ENCODE data around the gene STUM. TPM values are rescaled to one million over a fixed set of nuclear protein-coding genes. Genes with fewer than 3 reads are reported as not detected.

Gene STUM
- total RNA-seq, 4 donors from 2014 or later: 0.92 to 1.9 (median 1.0) TPM

DNA sequence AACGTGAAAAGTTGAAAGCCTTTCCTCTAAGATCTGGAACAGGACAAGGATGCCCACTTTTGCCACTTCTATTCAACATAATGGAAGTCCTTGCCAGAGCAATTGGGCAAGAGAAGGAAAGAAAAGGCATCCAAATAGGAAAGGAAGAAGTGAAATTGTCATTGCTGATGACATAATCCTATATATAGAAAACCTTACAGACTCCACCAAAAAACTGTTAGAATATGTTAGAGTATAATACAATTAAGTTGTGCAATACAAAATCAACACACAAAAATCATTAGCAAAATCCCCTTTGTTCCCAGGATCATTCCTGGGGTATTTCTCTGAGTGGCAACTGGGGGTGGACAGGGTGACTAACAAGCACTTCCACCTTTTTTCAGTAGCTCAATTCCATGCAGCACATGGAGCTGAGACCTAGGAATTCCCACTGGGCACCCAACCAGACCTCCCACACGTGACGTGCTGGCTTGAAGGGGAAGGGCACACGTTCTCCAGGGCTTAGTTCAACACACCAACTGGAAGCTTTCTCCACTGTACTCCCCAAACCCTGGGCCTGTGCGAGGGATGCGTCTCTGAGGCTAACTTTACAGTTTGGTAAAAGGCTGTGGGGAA lies 9.6 kb downstream of the STUM start:
- H3K4me3 ChIP-seq: no peak overlapping the region
- no peaks in the 10 kb centered on the region for H3K36me3 ChIP-seq
- DNase-seq (no peak), ATAC-seq (no peak)
- H3K27me3 ChIP-seq: no peaks in the 10 kb centered on the region
- H3K9me3 ChIP-seq: no peaks in the 10 kb centered on the region
- H3K4me1 ChIP-seq: no peaks in the 10 kb centered on the region
- H3K27ac ChIP-seq: no peak overlapping the region
- in situ Hi-C loops (cut with MboI; ENCODE audit: low sequenced_read_pairs in 4 of 4): no loop called here
- no peak for TF ChIP-seq POLR2A (IDR thresholded peaks at IDR 0.05)
- TF ChIP-seq, protein P1, sequence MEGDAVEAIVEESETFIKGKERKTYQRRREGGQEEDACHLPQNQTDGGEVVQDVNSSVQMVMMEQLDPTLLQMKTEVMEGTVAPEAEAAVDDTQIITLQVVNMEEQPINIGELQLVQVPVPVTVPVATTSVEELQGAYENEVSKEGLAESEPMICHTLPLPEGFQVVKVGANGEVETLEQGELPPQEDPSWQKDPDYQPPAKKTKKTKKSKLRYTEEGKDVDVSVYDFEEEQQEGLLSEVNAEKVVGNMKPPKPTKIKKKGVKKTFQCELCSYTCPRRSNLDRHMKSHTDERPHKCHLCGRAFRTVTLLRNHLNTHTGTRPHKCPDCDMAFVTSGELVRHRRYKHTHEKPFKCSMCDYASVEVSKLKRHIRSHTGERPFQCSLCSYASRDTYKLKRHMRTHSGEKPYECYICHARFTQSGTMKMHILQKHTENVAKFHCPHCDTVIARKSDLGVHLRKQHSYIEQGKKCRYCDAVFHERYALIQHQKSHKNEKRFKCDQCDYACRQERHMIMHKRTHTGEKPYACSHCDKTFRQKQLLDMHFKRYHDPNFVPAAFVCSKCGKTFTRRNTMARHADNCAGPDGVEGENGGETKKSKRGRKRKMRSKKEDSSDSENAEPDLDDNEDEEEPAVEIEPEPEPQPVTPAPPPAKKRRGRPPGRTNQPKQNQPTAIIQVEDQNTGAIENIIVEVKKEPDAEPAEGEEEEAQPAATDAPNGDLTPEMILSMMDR (IDR thresholded peaks at IDR 0.05 in 4 of 5, conservative IDR thresholded peaks at IDR 0.05 in 1 of 5): no peak
- intact Hi-C loops (cut with DNase I; ENCODE audit: low total_unique reads): no loop called here

DNA sequence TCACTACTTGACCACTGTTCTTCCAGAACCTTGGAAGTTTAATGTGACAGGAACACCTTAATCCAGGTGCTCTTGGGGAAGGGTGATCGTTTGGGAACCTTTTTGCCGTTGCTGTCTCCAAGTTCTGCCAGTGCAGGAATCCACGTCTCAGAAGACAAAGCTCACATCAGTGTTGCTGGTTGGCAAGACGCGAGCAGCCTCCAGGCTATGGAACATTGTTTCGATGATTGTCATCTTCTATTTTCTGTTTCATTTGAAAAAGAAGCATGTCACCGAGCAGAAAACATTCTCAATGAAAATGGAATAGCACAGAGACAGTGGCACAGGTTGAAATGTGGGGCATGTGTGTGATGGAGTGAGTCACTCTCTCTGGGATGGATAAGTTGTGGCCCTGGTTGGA lies 11.7 kb downstream of the STUM start:
- no peak for ATAC-seq
- no peaks in the 10 kb centered on the region for H3K36me3 ChIP-seq

DNA sequence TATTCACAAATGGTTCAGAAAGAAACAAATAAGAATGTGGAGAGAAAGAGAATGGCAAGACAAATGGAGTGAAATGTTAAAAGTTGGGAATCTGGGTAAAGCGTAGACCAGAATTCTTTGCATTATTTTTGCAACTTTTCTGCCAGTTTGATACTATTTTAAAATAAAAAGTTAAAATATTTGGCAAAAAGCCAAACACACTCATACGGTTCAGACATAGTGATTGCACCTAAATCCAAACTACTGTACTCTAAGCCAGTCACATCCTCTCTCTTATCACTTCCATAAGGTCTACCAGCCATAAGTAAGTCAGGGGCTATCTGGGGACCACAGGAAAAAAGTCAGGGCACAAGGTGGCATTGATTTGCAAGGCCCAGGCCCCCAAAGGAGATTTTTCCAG lies 14.4 kb downstream of the STUM start:
- TF ChIP-seq POLR2A (IDR thresholded peaks at IDR 0.05): no peak
- TF ChIP-seq, protein P1 (IDR thresholded peaks at IDR 0.05 in 4 of 5, conservative IDR thresholded peaks at IDR 0.05 in 1 of 5): no peak
- Histone ChIP-seq H3K36me3 (no peaks in the 10 kb centered on the region), H3K27ac (no peak overlapping the region), H3K9me3 (no peaks in the 10 kb centered on the region), H3K27me3 (peaks cover 0 to 9% (median 8%) of the 10 kb centered on the region in 3 donors), H3K4me3 (no peak overlapping the region), H3K4me1 (no peaks in the 10 kb centered on the region)
- ATAC-seq (no peak), DNase-seq (no peak)
- in situ Hi-C loops (cut with MboI; ENCODE audit: low sequenced_read_pairs in 4 of 4) (no loop called here), intact Hi-C loops (cut with DNase I; ENCODE audit: low total_unique reads) (no loop called here)

More for the DNA sequence above, 11.7 kb downstream of the STUM start:
- peaks cover 0 to 4% (median 0%) of the 10 kb centered on the region in 3 donors for H3K27me3 ChIP-seq
- no peaks in the 10 kb centered on the region for H3K9me3 ChIP-seq
- H3K4me1 ChIP-seq: no peaks in the 10 kb centered on the region
- in situ Hi-C loops (cut with MboI; ENCODE audit: low sequenced_read_pairs in 4 of 4): no loop called here
- no peak overlapping the region for H3K27ac ChIP-seq
- intact Hi-C loops (cut with DNase I; ENCODE audit: low total_unique reads): no loop called here
- DNase-seq: no peak
- H3K4me3 ChIP-seq: no peak overlapping the region
- no peak for TF ChIP-seq POLR2A (IDR thresholded peaks at IDR 0.05)
- TF ChIP-seq, protein P1 (IDR thresholded peaks at IDR 0.05 in 4 of 5, conservative IDR thresholded peaks at IDR 0.05 in 1 of 5): no peak

DNA sequence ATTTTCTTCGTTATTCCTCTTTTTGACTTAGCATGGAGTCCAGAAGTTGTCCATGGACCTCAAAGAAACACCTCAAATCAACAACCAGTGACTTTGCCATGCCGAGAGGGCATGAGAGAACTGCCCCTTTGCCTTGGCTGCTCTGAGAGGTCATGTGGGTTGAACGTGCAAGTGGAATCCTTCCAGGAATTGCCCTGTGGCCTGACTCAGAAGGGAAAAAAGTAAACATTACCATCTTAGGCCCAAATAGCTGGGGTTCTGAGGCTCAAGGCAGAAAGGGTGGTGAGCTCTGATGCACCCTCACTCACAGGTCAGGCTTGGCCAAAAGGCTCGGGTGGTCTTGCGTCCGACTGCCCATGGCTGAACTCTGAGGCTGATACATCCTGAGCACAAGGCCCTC lies 15.1 kb downstream of the STUM start:
- H3K4me1 ChIP-seq: peaks cover 0 to 7% of the 10 kb centered on the region in 2 donors
- H3K36me3 ChIP-seq: no peaks in the 10 kb centered on the region
- no peak overlapping the region for H3K27ac ChIP-seq
- no peak overlapping the region for H3K4me3 ChIP-seq
- intact Hi-C loops (cut with DNase I; ENCODE audit: low total_unique reads) (no loop called here), in situ Hi-C loops (cut with MboI; ENCODE audit: low sequenced_read_pairs in 4 of 4) (no loop called here)
- no peak for ATAC-seq
- no peaks in the 10 kb centered on the region for H3K9me3 ChIP-seq
- no peak for DNase-seq
- H3K27me3 ChIP-seq: peaks cover 0 to 9% (median 8%) of the 10 kb centered on the region in 3 donors
- TF ChIP-seq POLR2A (IDR thresholded peaks at IDR 0.05): no peak
- TF ChIP-seq, protein P1 (IDR thresholded peaks at IDR 0.05 in 4 of 5, conservative IDR thresholded peaks at IDR 0.05 in 1 of 5): no peak

DNA sequence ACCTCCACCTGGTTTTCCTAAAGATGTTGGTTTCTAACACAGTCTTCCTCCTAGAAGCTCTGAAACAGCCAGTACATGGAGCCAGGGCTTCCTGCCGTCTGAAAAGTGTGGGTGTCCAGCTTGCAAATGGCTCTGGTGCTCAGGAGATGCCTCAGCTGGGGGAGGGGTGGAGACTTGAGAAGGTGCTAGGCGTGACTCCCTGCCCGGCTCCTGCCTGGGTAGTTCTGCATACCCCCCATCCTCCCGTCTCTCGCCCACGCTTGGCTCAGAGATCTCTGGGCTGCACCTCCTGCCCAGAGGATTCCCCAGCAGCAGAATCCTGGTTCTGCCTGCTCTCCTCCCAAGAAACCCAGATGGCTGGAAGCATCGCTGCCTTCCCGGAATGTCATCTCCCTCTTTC lies 16.9 kb downstream of the STUM start:
- in situ Hi-C loops (cut with MboI; ENCODE audit: low sequenced_read_pairs in 4 of 4): no loop called here
- DNase-seq (no peak), ATAC-seq (no peak)
- Histone ChIP-seq H3K4me3 (no peak overlapping the region), H3K9me3 (no peaks in the 10 kb centered on the region), H3K27me3 (peaks cover 0 to 9% (median 8%) of the 10 kb centered on the region in 3 donors), H3K36me3 (no peaks in the 10 kb centered on the region), H3K27ac (no peak overlapping the region), H3K4me1 (peaks cover 0 to 7% of the 10 kb centered on the region in 2 donors)
- intact Hi-C loops (cut with DNase I; ENCODE audit: low total_unique reads): no loop called here
- TF ChIP-seq, protein P1 (IDR thresholded peaks at IDR 0.05 in 4 of 5, conservative IDR thresholded peaks at IDR 0.05 in 1 of 5): no peak
- TF ChIP-seq POLR2A (IDR thresholded peaks at IDR 0.05): no peak

Measured in gastrocnemius medialis (tissue), 4 donors.